ENCODE results near the gene MBNL2.

The MBNL2 gene

GRCh38 chr13:97289514-97290298 is 67.6 kb downstream of the MBNL2 start:
- H3K9me3 ChIP-seq: no peaks in the 10 kb centered on the region
- no peak for DNase-seq
- no peaks in the 10 kb centered on the region for H3K27me3 ChIP-seq
- TF ChIP-seq, protein P1, sequence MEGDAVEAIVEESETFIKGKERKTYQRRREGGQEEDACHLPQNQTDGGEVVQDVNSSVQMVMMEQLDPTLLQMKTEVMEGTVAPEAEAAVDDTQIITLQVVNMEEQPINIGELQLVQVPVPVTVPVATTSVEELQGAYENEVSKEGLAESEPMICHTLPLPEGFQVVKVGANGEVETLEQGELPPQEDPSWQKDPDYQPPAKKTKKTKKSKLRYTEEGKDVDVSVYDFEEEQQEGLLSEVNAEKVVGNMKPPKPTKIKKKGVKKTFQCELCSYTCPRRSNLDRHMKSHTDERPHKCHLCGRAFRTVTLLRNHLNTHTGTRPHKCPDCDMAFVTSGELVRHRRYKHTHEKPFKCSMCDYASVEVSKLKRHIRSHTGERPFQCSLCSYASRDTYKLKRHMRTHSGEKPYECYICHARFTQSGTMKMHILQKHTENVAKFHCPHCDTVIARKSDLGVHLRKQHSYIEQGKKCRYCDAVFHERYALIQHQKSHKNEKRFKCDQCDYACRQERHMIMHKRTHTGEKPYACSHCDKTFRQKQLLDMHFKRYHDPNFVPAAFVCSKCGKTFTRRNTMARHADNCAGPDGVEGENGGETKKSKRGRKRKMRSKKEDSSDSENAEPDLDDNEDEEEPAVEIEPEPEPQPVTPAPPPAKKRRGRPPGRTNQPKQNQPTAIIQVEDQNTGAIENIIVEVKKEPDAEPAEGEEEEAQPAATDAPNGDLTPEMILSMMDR (IDR thresholded peaks at IDR 0.05; ENCODE audit: low read depth, low read length): no peak
- no peak overlapping the region for H3K4me3 ChIP-seq (ENCODE audit: low read depth, low read length)
- no peaks in the 10 kb centered on the region for H3K36me3 ChIP-seq
- H3K4me1 ChIP-seq: peaks cover 8% of the 10 kb centered on the region; the same call in 1 of the 2 replicates

DNA sequence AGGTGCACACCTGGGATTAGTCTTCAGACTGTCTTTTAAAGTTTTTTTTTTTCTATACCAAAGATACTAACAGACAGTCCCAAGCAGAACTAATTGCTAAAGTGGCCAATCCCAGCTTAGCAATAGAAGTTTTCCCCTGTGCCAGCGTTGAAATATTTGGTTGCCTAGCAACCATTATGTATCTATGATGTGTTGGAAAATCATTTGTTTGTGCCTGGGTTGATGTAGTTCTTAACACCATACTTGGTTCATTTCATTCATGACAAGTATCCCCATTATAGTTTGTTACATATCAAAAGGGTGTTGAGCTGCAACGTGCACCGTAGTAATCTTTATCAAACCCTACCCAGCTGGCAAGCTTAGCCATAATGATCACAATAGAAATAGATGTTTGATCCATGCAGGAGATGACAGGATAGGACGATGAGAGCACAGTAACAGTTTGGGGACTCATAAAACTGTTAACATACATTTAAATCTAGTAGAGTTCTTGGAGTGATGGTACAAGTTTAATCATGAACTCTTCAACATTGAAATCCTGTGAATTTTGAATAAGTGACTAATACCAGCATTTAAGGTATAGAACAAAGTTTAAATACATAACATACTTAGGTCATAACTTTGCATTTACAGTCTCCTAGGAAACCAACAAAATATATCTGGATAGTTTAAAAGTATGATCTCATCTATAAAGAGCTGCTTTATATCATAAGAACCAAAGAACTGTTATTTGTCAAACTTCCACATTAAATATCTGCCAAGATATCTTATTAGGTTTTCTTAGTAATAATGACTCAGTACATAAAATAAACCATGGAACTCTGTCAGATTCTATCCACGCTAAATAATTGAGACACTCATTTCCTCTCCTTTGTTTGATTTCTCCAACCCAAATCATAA is 73.4 kb downstream of the MBNL2 start:
- Histone ChIP-seq H3K4me3 (ENCODE audit: low read depth, low read length) (no peak overlapping the region), H3K27me3 (no peaks in the 10 kb centered on the region), H3K36me3 (no peaks in the 10 kb centered on the region), H3K4me1 (peaks cover 33% of the 10 kb centered on the region), H3K9me3 (no peaks in the 10 kb centered on the region)
- TF ChIP-seq, protein P1 (IDR thresholded peaks at IDR 0.05; ENCODE audit: low read depth, low read length): no peak
- DNase-seq: no peak

GRCh38 chr13:97296740-97297139 is 74.6 kb downstream of the MBNL2 start:
- Histone ChIP-seq H3K27me3 (no peaks in the 10 kb centered on the region), H3K9me3 (no peaks in the 10 kb centered on the region), H3K36me3 (no peaks in the 10 kb centered on the region), H3K4me3 (ENCODE audit: low read depth, low read length) (no peak overlapping the region), H3K4me1 (peaks cover 41% of the 10 kb centered on the region)
- TF ChIP-seq, protein P1 (IDR thresholded peaks at IDR 0.05; ENCODE audit: low read depth, low read length): no peak
- DNase-seq: no peak

DNA sequence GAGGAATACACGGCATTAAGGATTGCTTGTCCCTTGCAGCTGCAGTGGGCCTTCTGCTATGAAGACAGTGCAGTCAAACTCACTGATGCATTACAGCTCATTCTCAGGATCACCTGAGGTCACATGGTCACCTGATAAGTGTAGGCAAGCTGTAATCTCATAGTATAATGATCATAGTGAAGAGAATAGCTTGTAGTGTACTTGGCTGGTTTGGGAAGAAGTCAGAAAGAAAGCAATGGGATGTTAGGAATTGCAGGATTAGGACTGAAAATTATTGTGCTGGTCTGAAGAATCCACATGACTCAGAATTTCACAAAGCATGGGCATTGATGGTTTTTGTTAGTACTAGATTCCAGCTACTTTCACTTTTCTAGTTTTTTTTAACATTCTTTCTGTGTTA is 76.7 kb downstream of the MBNL2 start:
- H3K4me1 ChIP-seq: peaks cover 45% of the 10 kb centered on the region
- no peak overlapping the region for H3K4me3 ChIP-seq (ENCODE audit: low read depth, low read length)
- no peak for DNase-seq
- H3K27me3 ChIP-seq: no peaks in the 10 kb centered on the region
- no peaks in the 10 kb centered on the region for H3K36me3 ChIP-seq
- no peaks in the 10 kb centered on the region for H3K9me3 ChIP-seq
- TF ChIP-seq, protein P1 (IDR thresholded peaks at IDR 0.05; ENCODE audit: low read depth, low read length): no peak

DNA sequence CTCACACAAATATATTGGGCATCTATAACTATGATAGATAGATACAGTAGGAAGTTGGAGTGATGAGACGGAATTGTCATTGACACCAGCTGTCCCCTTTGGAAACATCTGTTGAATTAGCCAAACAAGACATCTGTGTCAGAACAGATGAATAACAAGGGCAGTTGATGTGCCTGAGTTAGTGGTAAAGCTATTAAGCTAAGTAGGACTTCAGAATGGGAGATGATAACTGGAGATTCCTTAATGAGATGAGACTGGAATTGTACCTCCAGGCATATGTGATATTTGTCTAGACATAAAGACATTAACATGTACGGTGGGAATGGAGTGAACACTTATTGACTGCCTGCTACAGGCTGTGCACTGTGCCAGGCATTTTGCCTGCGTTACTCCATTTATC is 78.7 kb downstream of the MBNL2 start:
- TF ChIP-seq, protein P1 (IDR thresholded peaks at IDR 0.05; ENCODE audit: low read depth, low read length): no peak
- Histone ChIP-seq H3K4me1 (peaks cover 36% of the 10 kb centered on the region), H3K4me3 (ENCODE audit: low read depth, low read length) (no peak overlapping the region), H3K9me3 (no peaks in the 10 kb centered on the region), H3K36me3 (no peaks in the 10 kb centered on the region), H3K27me3 (no peaks in the 10 kb centered on the region)
- DNase-seq: peak; percentile 40
